NCI-H1694 (cell line): Measurements from ENCODE around the gene PSG7.
"Not testable (repeated sequence)": the region's sequence is repeated elsewhere in the genome, so short reads cannot be mapped to it uniquely, and the experiment has no call there.

ENCODE experiments used
- DNase-seq: peaks from one replicate; lab custom pipeline; 2025; lab: John Stamatoyannopoulos, UW

Gene PSG7

DNA sequence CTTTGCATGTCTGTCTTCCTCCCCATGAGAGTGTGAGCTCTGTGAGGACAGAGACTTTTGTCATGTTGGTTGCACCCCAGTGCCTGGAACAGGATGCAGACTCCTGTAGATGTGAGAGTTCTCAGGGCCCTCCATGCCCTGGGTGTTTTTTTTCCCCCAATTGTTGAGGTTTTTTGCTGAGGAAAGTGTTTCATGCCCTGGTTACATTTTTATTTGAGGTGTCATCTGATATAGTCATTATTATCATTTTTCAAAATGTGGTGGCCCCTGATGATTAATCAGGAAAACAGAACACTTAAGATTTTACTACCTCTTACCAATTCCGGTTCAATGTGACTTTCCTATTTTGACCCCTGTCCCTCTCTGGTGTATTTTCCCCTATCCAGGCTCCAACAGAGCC is 20.1 kb downstream of the PSG7 start:
- not testable (repeated sequence) for DNase-seq

- DNase-seq: not testable (repeated sequence)
Measured at GRCh38 chr19:42913516-42913915, 23.5 kb downstream of the PSG7 start.

DNA sequence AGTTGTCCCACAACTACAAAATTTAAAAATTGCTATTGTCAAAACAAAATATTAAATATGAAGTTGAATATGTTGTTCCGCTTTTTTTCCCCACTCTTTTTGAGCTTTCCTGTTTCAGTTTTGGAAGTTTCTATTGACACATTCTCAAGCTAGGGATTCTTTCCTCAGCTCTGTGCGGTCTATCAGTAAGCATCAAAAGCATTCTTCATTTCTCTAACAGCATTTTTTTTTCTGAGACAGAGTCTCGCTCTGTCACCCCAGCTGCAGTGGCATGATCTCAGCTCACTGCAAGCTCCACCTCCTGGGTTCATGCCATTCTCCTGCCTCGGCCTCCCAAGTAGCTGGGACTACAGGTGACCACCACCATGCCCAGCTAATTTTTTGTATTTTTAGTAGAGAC is 24.1 kb downstream of the PSG7 start:
- DNase-seq: not testable (repeated sequence)

GRCh38 chr19:42911731-42912130 is 25.3 kb downstream of the PSG7 start:
- DNase-seq: not testable (repeated sequence)

GRCh38 chr19:42906162-42906561 is 30.8 kb downstream of the PSG7 start:
- DNase-seq: not testable (repeated sequence)

- DNase-seq: not testable (repeated sequence)
Measured at GRCh38 chr19:42900561-42900960, 36.4 kb downstream of the PSG7 start.

DNA sequence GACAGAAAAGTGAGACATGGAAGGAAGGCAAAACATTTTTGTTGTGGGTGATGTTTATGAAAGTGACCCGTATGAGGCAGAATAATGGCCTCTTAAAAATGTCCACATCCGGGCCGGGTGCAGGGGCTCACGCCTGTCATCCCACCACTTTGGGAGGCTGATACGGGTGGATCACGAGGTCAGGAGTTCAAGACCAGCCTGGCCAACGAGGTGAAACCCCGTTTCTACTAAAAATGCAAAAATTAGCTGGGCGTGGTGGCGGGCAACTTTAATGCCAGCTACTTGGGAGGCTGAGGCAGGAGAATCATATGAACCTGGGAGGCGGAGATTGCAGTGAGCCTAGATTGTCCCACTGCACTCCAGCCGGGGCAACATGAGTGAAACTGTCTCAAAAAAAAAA is 37.3 kb downstream of the PSG7 start:
- not testable (repeated sequence) for DNase-seq

DNA sequence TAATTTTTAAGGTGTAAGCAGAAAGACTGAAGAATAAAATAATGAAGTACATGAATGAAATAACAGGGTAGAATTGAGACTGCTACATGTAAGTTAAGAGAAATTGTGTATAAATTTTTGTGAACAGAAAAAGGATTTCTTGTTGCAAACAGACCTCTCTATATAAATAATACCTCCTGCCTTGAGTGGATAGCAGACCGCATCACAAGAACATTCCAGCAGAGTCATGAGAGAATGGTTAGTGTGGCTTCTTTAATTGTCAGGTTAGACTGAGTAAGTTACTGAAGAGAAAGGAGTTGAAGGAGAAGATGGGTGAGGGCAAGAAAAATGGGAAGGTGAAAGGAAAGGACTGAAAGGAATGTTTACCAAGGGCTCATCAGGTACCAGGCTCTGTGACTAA is 37.9 kb downstream of the PSG7 start:
- DNase-seq: not testable (repeated sequence)

DNA sequence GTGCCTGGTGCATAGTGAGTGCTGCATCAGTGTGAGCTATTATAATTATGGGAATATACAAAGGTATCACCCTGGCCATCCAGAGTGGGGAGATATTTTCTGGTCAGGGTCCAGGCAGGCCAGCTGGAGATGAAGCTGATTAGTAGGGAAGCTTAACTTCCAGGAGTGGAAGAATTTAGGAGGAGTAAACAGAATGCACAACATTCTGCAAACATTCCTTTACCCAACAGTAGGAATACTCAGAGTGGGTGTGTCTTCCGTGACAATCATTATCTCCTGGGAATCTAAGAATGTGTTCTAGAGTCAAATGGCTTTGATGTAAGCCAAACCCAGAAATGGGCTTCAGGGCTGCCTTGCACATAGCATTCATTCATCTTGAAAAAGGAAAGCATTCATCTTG is 38.4 kb downstream of the PSG7 start:
- not testable (repeated sequence) for DNase-seq

- DNase-seq: not testable (repeated sequence)
Measured at GRCh38 chr19:42897729-42898128, 39.3 kb downstream of the PSG7 start.

- not testable (repeated sequence) for DNase-seq
Measured at GRCh38 chr19:42890446-42890845, 46.6 kb downstream of the PSG7 start.

GRCh38 chr19:42887876-42888445 is 49.0 kb downstream of the PSG7 start:
- not testable (repeated sequence) for DNase-seq

GRCh38 chr19:42882730-42883129 is 54.3 kb downstream of the PSG7 start:
- DNase-seq: not testable (repeated sequence)

DNA sequence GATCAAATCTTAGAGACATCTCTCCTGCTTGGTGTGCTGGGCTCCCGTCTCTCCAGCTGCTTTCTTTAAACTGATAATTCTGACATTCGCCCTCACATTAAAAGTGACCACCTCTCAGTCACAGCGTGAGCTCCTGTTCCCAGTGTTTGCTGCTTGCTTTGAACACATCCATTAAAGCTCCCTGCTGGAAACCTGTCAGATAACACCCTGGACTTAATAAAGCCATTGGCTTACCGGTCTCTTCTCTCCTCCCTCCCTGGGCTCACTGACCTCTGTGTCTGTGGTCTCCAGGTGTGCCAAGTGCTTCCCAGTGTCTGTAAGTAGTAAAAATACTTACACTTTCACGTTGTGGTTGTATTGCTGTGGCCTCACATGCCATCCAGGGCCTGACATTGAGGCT is 55.0 kb downstream of the PSG7 start:
- not testable (repeated sequence) for DNase-seq

DNA sequence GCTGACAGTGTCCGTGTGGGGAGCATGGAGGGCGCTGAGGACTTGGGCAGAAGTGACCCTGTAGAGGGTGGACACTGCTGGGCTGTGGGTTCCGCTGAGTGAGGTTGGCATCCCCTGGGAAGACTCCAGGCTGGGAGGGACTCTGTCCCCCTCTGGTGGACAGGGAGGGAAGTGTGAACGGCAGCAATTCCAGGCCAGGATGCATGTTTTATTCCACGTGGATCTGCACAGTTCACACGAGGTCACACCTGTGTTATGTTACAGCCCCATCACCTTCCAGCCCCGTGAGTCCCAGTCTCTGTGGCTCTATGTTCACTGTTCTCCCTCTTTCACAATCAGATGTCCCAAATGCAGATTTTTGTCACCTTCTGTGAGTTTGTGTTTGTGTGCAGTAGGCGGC is 55.7 kb downstream of the PSG7 start:
- DNase-seq: not testable (repeated sequence)

- DNase-seq: not testable (repeated sequence)
Measured at GRCh38 chr19:42880621-42881020, 56.4 kb downstream of the PSG7 start.

DNA sequence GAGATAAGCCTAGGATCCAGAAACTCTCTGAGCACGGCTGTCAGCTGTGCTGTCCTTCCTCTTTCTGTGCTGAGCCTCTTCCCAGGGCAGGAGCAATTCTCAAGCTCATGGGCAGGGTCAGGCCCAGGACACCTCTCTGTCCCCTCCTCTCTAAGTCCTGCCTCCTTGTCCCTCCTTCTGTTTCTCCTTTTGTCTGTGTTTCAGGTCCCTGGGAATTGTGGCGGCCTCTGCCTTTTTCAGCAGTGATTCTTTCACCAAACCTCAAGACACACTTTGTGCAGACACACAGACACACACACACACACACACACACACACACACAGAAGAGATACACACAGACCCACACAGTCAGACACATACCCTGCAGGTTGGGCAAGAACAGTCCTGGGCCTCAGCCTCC is 57.4 kb downstream of the PSG7 start, which contains the start of gene PSG1:
Gene PSG1, minus strand, starts transcription at position 101 of the 400 bp plus-strand sequence. CDS start 132 bp downstream, outside the sequence.
- no peak for DNase-seq

DNA sequence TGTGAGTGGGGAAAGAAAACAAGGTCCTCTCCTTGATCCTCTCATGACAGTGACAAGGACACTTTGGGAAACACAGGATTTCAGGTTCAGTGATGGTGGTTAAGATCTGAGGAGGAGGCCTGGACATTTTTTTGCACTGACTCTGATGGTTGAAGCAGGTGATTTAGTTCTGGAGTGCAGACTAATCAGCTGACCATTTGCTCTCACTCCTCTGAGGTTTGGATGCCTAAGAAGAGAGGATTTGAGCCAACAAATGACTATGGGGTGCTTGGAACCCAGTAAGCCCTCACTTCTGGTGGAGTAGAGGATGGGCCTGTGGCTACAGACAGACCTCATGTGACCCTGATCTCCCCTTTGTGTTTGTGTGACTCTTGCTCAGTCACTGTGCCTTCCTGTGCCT is 60.4 kb downstream of the PSG7 start:
- DNase-seq: not testable (repeated sequence)

GRCh38 chr19:42875881-42876280 is 61.1 kb downstream of the PSG7 start:
- DNase-seq: not testable (repeated sequence)

GRCh38 chr19:42874901-42875813 is 61.9 kb downstream of the PSG7 start:
- DNase-seq: not testable (repeated sequence)

DNA sequence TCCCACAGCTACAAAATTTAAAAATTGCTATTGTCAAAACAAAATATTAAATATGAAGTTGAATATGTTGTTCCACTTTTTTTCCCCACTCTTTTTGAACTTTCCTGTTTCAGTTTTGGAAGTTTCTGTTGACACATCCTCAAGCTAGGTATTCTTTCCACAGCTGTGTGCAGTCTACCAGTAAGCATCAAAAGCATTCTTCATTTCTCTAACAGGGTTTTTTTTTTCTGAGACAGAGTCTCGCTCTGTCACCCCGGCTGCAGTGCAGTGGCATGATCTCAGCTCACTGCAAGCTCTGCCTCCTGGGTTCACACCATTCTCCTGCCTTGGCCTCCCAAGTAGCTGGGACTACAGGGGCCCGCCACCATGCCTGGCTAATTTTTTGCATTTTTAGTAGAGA is 62.9 kb downstream of the PSG7 start:
- not testable (repeated sequence) for DNase-seq
